BLaER1 (cell line): ENCODE measurements around the gene GSAP.
A peak's percentile ranks its signal among the peaks of the same experiment; 100 is the strongest.
"Not testable (repeated sequence)": the region's sequence is repeated elsewhere in the genome, so short reads cannot be mapped to it uniquely, and the experiment has no call there.

Experiments used
- H3K27ac ChIP-seq: shearing (Covaris generic); formaldehyde crosslinking; 2 replicates; pipeline ENCODE4 v1.8.1; 2022
- H3K27me3 ChIP-seq: shearing (Covaris generic); formaldehyde crosslinking; 2 replicates; pipeline ENCODE4 v1.8.1; 2022
- H3K36me3 ChIP-seq: shearing (Covaris generic); formaldehyde crosslinking; 2 replicates; pipeline ENCODE4 v1.8.1; 2022
- H3K4me1 ChIP-seq: shearing (Covaris generic); formaldehyde crosslinking; 2 replicates; pipeline ENCODE4 v1.8.1; 2022
- H3K4me2 ChIP-seq: shearing (Covaris generic); formaldehyde crosslinking; 2 replicates; pipeline ENCODE4 v1.8.1; 2022
- H3K4me3 ChIP-seq: shearing (Covaris generic); formaldehyde crosslinking; 2 replicates; pipeline ENCODE4 v1.8.1; 2022
- H3K9ac ChIP-seq: shearing (Covaris generic); formaldehyde crosslinking; 2 replicates; pipeline ENCODE4 v1.8.1; 2022
- H3K9me3 ChIP-seq: shearing (Covaris generic); formaldehyde crosslinking; 2 replicates; pipeline ENCODE4 v1.8.1; 2022
- H4K20me1 ChIP-seq: shearing (Covaris generic); formaldehyde crosslinking; 2 replicates; pipeline ENCODE4 v1.8.1; 2022
- Cebpa-rat ChIP-seq: shearing (Covaris generic); IDR thresholded peaks from 2 replicates; pipeline ENCODE4 v1.8.1; 2022

The GSAP gene

DNA sequence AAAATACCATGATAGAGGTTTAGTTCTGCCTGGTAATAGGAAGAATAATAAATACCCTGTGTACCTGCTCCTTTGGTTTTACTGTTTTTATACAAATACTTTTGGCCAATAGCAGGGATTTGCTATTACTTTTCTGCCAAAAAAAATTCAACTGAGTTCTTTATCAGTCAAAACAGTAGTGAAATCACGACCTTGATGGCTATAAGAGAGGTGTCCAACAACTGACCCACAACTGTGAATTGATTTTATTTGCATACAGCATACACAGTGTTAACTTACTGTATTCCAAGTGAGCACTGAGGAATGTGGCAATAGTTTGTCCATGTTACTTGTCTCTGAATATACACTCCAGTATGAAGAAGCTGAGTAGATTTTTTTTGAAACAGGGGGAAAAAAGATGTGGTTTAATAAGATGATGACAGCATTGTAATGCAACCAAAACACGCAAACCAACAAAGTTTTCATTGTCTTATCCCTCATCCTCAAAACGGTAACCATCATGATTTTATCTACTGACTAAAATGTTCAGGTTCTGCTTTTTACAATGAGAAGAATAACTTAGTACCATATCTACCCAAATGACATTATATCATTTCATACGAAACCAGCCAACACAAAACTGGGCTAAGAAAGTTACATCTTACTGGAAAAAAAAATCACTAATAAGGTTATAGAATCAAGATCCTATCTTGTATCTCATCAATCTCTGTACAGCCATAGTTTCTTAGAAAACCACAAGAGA, 63.3 kb downstream of the GSAP start:
- H3K27me3 ChIP-seq = no peaks in the 10 kb centered on the region
- no peak overlapping the region for H3K4me2 ChIP-seq
- H3K36me3 ChIP-seq = no peaks in the 10 kb centered on the region
- H3K27ac ChIP-seq = no peak overlapping the region
- no peak overlapping the region for H3K4me3 ChIP-seq
- peaks cover 18% of the 10 kb centered on the region for H3K4me1 ChIP-seq
- H3K9me3 ChIP-seq = no peaks in the 10 kb centered on the region
- no peak for TF ChIP-seq Cebpa-rat
- no peak overlapping the region for H3K9ac ChIP-seq
- no peaks in the 10 kb centered on the region for H4K20me1 ChIP-seq

DNA sequence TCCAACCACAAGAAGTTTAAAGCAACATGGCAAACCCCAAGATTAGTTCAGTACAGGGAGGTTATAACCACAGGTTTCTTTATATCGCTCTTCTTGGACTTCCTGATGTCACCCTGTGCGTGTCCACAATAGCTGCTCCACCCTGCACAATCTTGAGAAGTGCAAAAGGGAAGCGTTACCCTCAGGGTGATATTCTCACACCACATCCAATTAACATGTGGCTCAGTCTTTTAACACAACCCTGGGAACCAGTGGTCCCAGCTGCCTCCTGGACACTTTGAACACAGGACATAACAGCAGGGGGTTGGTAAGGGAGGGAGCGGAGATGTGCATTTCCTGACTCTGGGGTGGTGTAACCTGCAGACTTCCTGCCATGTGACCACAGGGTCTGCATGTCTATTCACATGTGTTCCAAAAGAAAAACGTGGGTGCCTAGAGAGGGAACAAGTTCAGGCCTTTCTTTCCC, 64.6 kb downstream of the GSAP start:
- H3K4me2 ChIP-seq = peak overlapping the region; percentile 75
- no peaks in the 10 kb centered on the region for H4K20me1 ChIP-seq
- no peaks in the 10 kb centered on the region for H3K36me3 ChIP-seq
- H3K9ac ChIP-seq = no peak overlapping the region; the same call in 1 of the 2 replicates
- H3K9me3 ChIP-seq = no peaks in the 10 kb centered on the region
- no peak overlapping the region for H3K4me3 ChIP-seq
- H3K27ac ChIP-seq = peak overlapping the region; percentile 48
- no peak for TF ChIP-seq Cebpa-rat
- H3K4me1 ChIP-seq = peaks cover 18% of the 10 kb centered on the region
- H3K27me3 ChIP-seq = no peaks in the 10 kb centered on the region

DNA sequence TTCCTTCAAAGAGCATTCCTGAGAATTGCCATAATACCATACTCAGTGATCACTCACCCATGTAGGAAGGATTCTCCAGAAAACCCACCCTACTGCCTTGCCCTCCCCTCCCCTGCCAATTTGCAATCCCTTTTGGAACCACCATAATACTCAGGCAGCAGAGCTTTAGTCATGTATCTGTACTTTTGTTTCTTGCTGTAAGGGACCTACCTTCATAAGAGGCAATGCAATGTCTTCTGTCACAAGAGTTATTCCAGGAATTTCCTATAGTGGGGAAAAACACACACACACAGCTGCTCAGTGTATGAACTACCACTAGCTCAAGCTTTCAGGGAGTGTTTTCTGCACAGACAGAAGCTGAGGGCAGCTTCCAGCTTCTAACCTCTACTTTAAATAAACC, 67.0 kb downstream of the GSAP start:
- Histone ChIP-seq H4K20me1 (no peaks in the 10 kb centered on the region), H3K4me2 (no peak overlapping the region), H3K36me3 (no peaks in the 10 kb centered on the region), H3K27me3 (no peaks in the 10 kb centered on the region), H3K4me1 (peaks cover 18% of the 10 kb centered on the region), H3K4me3 (no peak overlapping the region), H3K9me3 (no peaks in the 10 kb centered on the region), H3K9ac (no peak overlapping the region), H3K27ac (no peak overlapping the region)
- TF ChIP-seq Cebpa-rat = no peak

DNA sequence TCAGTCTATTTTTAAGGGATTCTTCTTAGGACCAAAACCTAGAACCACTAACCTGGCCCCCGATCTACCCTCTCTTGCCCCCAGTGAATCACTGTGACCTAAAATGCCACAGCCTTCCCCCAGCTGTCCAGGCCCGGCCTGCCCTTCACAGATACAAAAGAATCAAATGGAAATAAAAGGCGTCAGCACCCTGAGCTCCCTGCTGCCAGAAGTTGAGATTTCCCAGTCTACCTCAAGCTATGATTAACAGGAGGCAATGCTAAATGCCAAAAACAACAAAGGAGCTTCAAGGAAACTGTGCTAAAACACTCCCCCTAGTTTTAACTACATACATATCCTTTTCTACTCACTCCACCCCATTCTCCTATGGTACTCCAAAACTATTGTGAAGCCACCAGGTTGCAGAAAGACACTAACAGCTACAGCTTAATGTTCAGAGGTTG, 67.8 kb downstream of the GSAP start:
- H3K9me3 ChIP-seq = no peaks in the 10 kb centered on the region
- no peaks in the 10 kb centered on the region for H3K27me3 ChIP-seq
- peaks cover 18% of the 10 kb centered on the region for H3K4me1 ChIP-seq
- no peak for TF ChIP-seq Cebpa-rat
- H3K27ac ChIP-seq = no peak overlapping the region
- no peak overlapping the region for H3K9ac ChIP-seq
- H3K4me3 ChIP-seq = no peak overlapping the region
- H3K4me2 ChIP-seq = no peak overlapping the region
- no peaks in the 10 kb centered on the region for H4K20me1 ChIP-seq
- H3K36me3 ChIP-seq = no peaks in the 10 kb centered on the region

DNA sequence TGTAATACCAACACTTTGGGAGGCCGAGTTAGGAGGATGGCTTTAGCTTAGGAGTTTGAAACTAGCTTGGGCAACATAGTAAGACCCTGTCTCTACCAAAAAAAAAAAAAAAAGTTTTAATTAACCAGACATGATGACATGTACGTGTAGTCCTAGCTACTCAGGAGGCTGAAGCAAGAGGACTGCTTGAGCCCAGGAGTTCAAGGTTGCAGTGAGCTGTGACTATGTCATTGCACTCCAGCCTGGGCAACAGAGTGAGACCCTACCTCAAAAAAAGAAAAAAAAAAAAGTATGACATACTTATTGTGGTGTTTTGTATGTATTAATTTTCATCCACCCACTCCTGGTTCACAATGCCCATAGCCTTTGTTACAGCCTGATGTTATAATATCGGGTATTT, 69.7 kb downstream of the GSAP start:
- Histone ChIP-seq H3K4me3 (no peak overlapping the region), H3K9ac (no peak overlapping the region), H4K20me1 (no peaks in the 10 kb centered on the region), H3K9me3 (no peaks in the 10 kb centered on the region), H3K36me3 (no peaks in the 10 kb centered on the region), H3K27ac (no peak overlapping the region), H3K27me3 (no peaks in the 10 kb centered on the region), H3K4me1 (peaks cover 11% of the 10 kb centered on the region), H3K4me2 (no peak overlapping the region)
- no peak for TF ChIP-seq Cebpa-rat

DNA sequence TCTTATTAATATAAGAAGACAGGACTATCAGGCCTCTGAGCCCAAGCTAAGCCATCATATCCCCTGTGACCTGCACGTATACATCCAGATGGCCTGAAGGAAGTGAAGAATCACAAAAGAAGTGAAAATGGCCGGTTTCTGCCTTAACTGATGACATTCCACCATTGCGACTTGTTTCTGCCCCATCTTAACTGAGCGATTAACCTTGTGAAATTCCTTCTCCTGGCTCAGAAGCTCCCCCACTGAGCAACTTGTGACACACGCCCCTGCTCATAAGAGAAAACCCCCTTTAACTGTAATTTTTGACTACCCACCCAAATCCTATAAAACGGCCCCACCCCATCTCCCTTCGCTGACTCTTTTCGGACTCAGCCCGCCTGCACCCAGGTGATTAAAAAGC, 70.7 kb downstream of the GSAP start:
- not testable (repeated sequence) for H3K9ac ChIP-seq, H3K27me3 ChIP-seq, H3K27ac ChIP-seq, H3K4me1 ChIP-seq, H4K20me1 ChIP-seq, H3K4me2 ChIP-seq, H3K36me3 ChIP-seq, H3K9me3 ChIP-seq, H3K4me3 ChIP-seq

DNA sequence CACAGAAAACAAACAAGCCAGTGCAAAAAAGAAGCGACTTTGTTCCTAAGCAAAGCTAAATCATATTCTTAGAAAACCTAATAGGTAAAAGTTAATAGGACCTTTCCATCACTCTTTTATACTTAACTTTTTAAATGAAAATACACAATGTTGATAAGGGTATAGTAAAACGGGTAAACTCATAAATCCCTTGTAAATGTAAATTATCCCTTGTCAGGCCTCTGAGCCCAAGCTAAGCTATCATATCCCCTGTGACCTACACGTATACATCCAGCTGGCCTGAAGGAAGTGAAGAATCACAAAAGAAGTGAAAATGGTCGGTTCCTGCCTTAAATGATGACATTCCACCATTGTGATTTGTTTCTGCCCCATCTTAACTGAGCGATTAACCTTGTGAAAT, 76.4 kb downstream of the GSAP start:
- H4K20me1 ChIP-seq = no peaks in the 10 kb centered on the region
- H3K27ac ChIP-seq = no peak overlapping the region
- no peaks in the 10 kb centered on the region for H3K36me3 ChIP-seq
- H3K9ac ChIP-seq = no peak overlapping the region
- no peak overlapping the region for H3K4me2 ChIP-seq
- no peak for TF ChIP-seq Cebpa-rat
- no peak overlapping the region for H3K4me3 ChIP-seq
- H3K27me3 ChIP-seq = no peaks in the 10 kb centered on the region
- H3K9me3 ChIP-seq = no peaks in the 10 kb centered on the region
- H3K4me1 ChIP-seq = peaks cover 13% of the 10 kb centered on the region

DNA sequence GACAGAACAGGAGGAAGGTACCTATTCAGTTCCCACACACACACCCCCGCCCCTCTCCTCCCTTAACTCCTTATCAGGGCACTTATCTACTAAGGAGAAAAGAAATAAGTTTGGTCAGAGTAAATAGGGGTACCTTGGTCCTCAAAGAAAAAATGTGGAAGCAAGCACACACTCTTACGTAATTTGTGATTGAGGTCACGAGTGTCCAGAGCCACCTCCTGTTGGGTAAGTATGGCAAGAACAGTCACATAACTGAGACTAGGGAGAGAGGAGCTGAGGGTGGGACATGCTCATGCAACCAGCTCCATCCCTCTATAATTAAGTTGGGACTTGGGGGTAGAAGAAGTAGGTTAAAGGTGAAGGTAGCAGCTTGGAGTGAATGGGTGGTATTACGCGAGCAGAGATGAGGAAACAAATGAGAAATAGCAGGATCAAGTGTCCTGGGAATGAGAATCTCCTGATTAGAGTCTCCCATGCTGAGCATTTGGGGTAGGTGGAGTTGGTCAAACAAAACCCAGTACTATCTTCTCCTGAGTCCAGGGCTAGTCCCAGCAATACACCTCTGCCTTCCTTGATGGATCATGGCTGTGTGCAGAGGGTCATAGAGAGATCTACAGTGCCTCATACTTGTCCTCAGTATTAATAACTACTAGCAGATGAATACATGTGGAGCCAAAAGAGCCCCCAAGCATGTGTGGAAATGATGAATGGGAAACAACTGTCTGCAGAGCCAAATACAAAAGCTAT, 77.1 kb downstream of the GSAP start:
- no peak for TF ChIP-seq Cebpa-rat
- Histone ChIP-seq H3K9me3 (no peaks in the 10 kb centered on the region), H3K9ac (no peak overlapping the region), H3K4me1 (peaks cover 13% of the 10 kb centered on the region), H3K27ac (no peak overlapping the region), H3K36me3 (no peaks in the 10 kb centered on the region), H3K27me3 (no peaks in the 10 kb centered on the region), H4K20me1 (no peaks in the 10 kb centered on the region), H3K4me2 (no peak overlapping the region), H3K4me3 (no peak overlapping the region)

DNA sequence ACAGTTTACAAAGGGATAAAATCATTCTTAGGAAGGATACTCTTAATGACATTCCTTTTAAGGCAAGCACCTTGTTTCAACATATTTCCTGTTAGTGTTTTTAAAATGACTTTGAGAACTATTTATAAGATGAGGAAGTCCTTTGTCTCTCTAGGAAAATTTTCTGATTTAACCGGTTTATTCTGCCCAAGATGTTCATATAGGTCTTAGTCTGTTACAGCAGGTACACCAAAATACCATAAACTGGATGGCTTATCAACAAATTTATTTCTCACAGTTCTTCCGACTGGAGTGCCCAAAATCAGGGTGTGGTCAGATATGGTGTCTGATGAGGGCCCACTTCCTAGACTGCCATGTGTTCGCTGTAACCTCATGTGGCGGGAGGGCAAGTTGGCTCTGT, 77.9 kb downstream of the GSAP start:
- Histone ChIP-seq H3K4me1 (peaks cover 13% of the 10 kb centered on the region), H3K27ac (no peak overlapping the region), H3K27me3 (no peaks in the 10 kb centered on the region), H4K20me1 (no peaks in the 10 kb centered on the region), H3K9ac (no peak overlapping the region), H3K4me2 (peak overlapping the region; percentile 22; the same call in 1 of the 2 replicates), H3K4me3 (no peak overlapping the region), H3K9me3 (no peaks in the 10 kb centered on the region), H3K36me3 (no peaks in the 10 kb centered on the region)
- TF ChIP-seq Cebpa-rat = no peak

DNA sequence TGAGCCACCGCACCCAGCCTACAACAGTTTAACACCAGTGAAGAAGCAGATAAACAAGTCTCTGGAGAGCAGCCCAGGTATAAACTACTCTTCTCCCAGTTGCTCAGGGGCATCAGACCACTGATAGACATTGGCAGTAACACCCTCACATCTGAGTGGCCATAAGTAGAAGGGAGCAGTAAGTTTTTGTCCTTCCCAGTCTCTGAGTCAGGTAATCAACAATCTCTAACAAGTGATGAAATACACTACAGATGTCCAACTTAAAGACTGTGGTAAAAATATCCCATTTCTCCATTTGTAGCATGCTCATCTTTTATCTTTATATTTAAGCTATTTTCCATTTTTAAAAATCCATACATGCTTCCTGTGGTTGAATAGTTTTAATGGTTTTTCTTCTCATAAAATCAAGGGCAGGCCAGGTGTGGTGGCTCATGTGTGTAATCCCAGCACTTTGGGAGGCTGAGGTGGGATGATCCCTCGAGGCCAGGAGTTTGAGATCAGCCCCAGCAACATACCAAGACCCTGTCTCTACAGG, 78.6 kb downstream of the GSAP start:
- Histone ChIP-seq H3K4me3 (no peak overlapping the region), H3K27me3 (no peaks in the 10 kb centered on the region), H3K9me3 (no peaks in the 10 kb centered on the region), H3K27ac (no peak overlapping the region), H3K4me1 (peaks cover 13% of the 10 kb centered on the region), H4K20me1 (no peaks in the 10 kb centered on the region), H3K4me2 (peak overlapping the region; percentile 22), H3K9ac (no peak overlapping the region), H3K36me3 (no peaks in the 10 kb centered on the region)
- TF ChIP-seq Cebpa-rat = no peak
